ENCODE results near the gene WDR13.

GRCh38 chrX:48598614-48599013, 1.3 kb downstream of the WDR13 start:
- no peak for TF ChIP-seq POLR2AphosphoS5 (IDR thresholded peaks at IDR 0.05)
- no peak for TF ChIP-seq POLR2A (IDR thresholded peaks at IDR 0.05)
- TF ChIP-seq, protein P1, sequence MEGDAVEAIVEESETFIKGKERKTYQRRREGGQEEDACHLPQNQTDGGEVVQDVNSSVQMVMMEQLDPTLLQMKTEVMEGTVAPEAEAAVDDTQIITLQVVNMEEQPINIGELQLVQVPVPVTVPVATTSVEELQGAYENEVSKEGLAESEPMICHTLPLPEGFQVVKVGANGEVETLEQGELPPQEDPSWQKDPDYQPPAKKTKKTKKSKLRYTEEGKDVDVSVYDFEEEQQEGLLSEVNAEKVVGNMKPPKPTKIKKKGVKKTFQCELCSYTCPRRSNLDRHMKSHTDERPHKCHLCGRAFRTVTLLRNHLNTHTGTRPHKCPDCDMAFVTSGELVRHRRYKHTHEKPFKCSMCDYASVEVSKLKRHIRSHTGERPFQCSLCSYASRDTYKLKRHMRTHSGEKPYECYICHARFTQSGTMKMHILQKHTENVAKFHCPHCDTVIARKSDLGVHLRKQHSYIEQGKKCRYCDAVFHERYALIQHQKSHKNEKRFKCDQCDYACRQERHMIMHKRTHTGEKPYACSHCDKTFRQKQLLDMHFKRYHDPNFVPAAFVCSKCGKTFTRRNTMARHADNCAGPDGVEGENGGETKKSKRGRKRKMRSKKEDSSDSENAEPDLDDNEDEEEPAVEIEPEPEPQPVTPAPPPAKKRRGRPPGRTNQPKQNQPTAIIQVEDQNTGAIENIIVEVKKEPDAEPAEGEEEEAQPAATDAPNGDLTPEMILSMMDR (IDR thresholded peaks at IDR 0.05), result no peak
- no peak for TF ChIP-seq EP300 (IDR thresholded peaks at IDR 0.05; ENCODE audit: low read depth)
